Measurements from ENCODE around the gene SIRT7. TPM values are rescaled to one million over a fixed set of nuclear protein-coding genes. Genes with fewer than 3 reads are reported as not detected.

The SIRT7 gene
- total and polyA plus RNA-seq, 4 donors = 14.7 to 43.4 (median 32.9) TPM

GRCh38 chr17:81932333-81932983 is 14.5 kb upstream of the SIRT7 start:
- H3K27ac ChIP-seq (ENCODE audit: low read depth in 1 of 2, low read length in 1 of 2) = no peak overlapping the region
- no peak for ATAC-seq (ENCODE audit: insufficient read depth, low FRiP score)
- H3K4me1 ChIP-seq (ENCODE audit: control insufficient read depth in 5 of 5, insufficient read depth in 5 of 5, low read length in 5 of 5) = peaks cover 0 to 36% (median 7%) of the 10 kb centered on the region in 5 donors
- no peaks in the 10 kb centered on the region for H3K36me3 ChIP-seq (ENCODE audit: control insufficient read depth in 4 of 4, insufficient read depth in 4 of 4, low read length in 4 of 4)
- H3K9ac ChIP-seq (ENCODE audit: insufficient read depth in 1 of 2, low read length in 2 of 2) = no peak overlapping the region
- no peaks in the 10 kb centered on the region for H3K27me3 ChIP-seq (ENCODE audit: control insufficient read depth in 3 of 3, insufficient read depth in 3 of 3, low read length in 2 of 3)
- WGBS, 2 donors = 79 to 91% methylated on average over 9 of the region's 9 CpGs
- no peaks in the 10 kb centered on the region for H3K9me3 ChIP-seq (ENCODE audit: control insufficient read depth in 4 of 4, insufficient read depth in 3 of 4, low read length in 3 of 4)
- no peak overlapping the region for H3K4me3 ChIP-seq
- TF ChIP-seq CTCF (IDR thresholded peaks at IDR 0.05; ENCODE audit: control extremely low read depth, extremely low read depth) = no peak
- DNase-seq = no peak

GRCh38 chr17:81931557-81932332 is 13.8 kb upstream of the SIRT7 start:
- Histone ChIP-seq H3K9ac (ENCODE audit: insufficient read depth in 1 of 2, low read length in 2 of 2) (no peak overlapping the region), H3K4me3 (no peak overlapping the region), H3K4me1 (ENCODE audit: control insufficient read depth in 5 of 5, insufficient read depth in 5 of 5, low read length in 5 of 5) (peaks cover 0 to 35% (median 5%) of the 10 kb centered on the region in 5 donors), H3K9me3 (ENCODE audit: control insufficient read depth in 4 of 4, insufficient read depth in 3 of 4, low read length in 3 of 4) (no peaks in the 10 kb centered on the region), H3K36me3 (ENCODE audit: control insufficient read depth in 4 of 4, insufficient read depth in 4 of 4, low read length in 4 of 4) (no peaks in the 10 kb centered on the region), H3K27me3 (ENCODE audit: control insufficient read depth in 3 of 3, insufficient read depth in 3 of 3, low read length in 2 of 3) (no peaks in the 10 kb centered on the region), H3K27ac (ENCODE audit: low read depth in 1 of 2, low read length in 1 of 2) (no peak overlapping the region)
- DNase-seq (no peak), ATAC-seq (ENCODE audit: insufficient read depth, low FRiP score) (no peak)
- TF ChIP-seq CTCF (IDR thresholded peaks at IDR 0.05; ENCODE audit: control extremely low read depth, extremely low read depth) = no peak
- 41 to 42% methylated on average over 15 of the region's 15 CpGs for WGBS, 2 donors

- Histone ChIP-seq H3K4me3 (no peak overlapping the region), H3K9ac (ENCODE audit: insufficient read depth in 1 of 2, low read length in 2 of 2) (no peak overlapping the region), H3K27ac (ENCODE audit: low read depth in 1 of 2, low read length in 1 of 2) (no peak overlapping the region), H3K9me3 (ENCODE audit: control insufficient read depth in 4 of 4, insufficient read depth in 3 of 4, low read length in 3 of 4) (no peaks in the 10 kb centered on the region), H3K4me1 (ENCODE audit: control insufficient read depth in 5 of 5, insufficient read depth in 5 of 5, low read length in 5 of 5) (peaks cover 0 to 36% (median 3%) of the 10 kb centered on the region in 5 donors), H3K36me3 (ENCODE audit: control insufficient read depth in 4 of 4, insufficient read depth in 4 of 4, low read length in 4 of 4) (no peaks in the 10 kb centered on the region), H3K27me3 (ENCODE audit: control insufficient read depth in 3 of 3, insufficient read depth in 3 of 3, low read length in 2 of 3) (no peaks in the 10 kb centered on the region)
- ATAC-seq (ENCODE audit: insufficient read depth, low FRiP score) (no peak), DNase-seq (no peak)
- WGBS, 2 donors = 70 to 79% methylated on average over 13 of the region's 13 CpGs
- TF ChIP-seq CTCF (IDR thresholded peaks at IDR 0.05; ENCODE audit: control extremely low read depth, extremely low read depth) = no peak
Measured at GRCh38 chr17:81931189-81931556, 13.2 kb upstream of the SIRT7 start.

Data from lung (tissue), 12 donors.